ENCODE results near the gene FSIP1. TPM values are rescaled to one million over a fixed set of nuclear protein-coding genes. Genes with fewer than 3 reads are reported as not detected.

The FSIP1 gene
- total RNA-seq, 1 experiment from 2014 or later, result 1.3 TPM

DNA sequence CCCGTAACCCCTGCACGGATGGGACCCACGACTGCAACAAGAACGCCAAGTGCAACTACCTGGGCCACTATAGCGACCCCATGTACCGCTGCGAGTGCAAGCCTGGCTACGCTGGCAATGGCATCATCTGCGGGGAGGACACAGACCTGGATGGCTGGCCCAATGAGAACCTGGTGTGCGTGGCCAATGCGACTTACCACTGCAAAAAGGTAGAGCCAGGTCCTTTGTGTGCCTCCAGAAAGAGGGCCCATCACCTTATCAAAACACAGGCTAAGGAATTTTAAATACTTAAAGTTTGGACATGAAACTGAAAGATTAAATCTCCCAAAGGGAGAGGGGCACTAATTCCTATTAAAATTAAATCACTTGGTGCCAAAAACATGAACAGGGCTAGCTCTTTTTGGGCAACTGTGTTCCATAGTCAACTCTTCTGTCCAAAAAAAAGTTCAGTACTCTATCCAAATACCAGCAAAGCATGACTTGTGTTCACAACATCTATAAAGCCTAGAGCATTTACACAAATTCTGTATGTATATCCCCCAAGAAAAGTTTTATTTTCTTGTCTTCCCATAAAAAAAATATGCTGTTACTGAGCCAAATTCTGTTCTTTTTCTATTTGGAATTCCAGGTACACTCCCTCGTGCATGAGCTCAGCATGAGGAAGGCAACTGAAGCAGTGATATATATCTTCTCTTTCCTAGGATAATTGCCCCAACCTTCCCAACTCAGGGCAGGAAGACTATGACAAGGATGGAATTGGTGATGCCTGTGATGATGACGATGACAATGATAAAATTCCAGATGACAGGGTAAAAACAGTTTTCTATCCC, 192.6 kb downstream of the FSIP1 start:
- peaks cover 15% of the 10 kb centered on the region for H3K4me1 Mint-ChIP-seq (ENCODE audit: low read depth, unreplicated experiment)
- intact Hi-C loops (cut with micrococcal nuclease; ENCODE audit: unreplicated experiment), result loop anchor here (10.0 kb wide), 1 partner anchor 285 kb away; no protein-coding TSS in a partner anchor
- POLR2A ChIA-PET, result interaction anchor here (1.9 kb wide), 1 partner anchor 9 kb away, joined by 14 read pairs; the partner anchor contains the start of gene THBS1

GRCh38 chr15:39589193-39589814, 193.3 kb downstream of the FSIP1 start:
- DNase-seq, result no peak
- H3K27me3 Mint-ChIP-seq (ENCODE audit: insufficient read depth, unreplicated experiment), result no peaks in the 10 kb centered on the region
- no peaks in the 10 kb centered on the region for H3K9me3 Mint-ChIP-seq (ENCODE audit: unreplicated experiment)
- intact Hi-C loops (cut with micrococcal nuclease; ENCODE audit: unreplicated experiment), result loop anchor here (10.0 kb wide), 1 partner anchor 285 kb away; no protein-coding TSS in a partner anchor
- H3K4me1 ChIP-seq, result 0 out of 2 replicates have a peak, but pooled peaks cover 4% of the 10 kb centered on the region
- no peak overlapping the region for H3K4me3 ChIP-seq (ENCODE audit: low read depth, low read length)
- H3K4me1 Mint-ChIP-seq (ENCODE audit: low read depth, unreplicated experiment), result peaks cover 15% of the 10 kb centered on the region
- H3K36me3 Mint-ChIP-seq (ENCODE audit: insufficient read depth, unreplicated experiment), result peaks cover 100% of the 10 kb centered on the region
- no peaks in the 10 kb centered on the region for H3K9me3 ChIP-seq
- BruUV-seq (replicated peaks), result no TSS peak
- POLR2A ChIA-PET, result interaction anchor here (0.6 to 0.7 kb wide), 2 partner anchors 174 to 685 kb away, joined by 3 to 4 read pairs; no protein-coding TSS in a partner anchor
- CTCF ChIA-PET, result interaction anchor here (0.6 to 0.7 kb wide), 2 partner anchors 8 to 13 kb away, joined by 3 read pairs; partner anchors contain the start of gene THBS1
- peaks cover 9% of the 10 kb centered on the region for H3K36me3 ChIP-seq (ENCODE audit: control insufficient read depth, insufficient read depth, low read length)
- TF ChIP-seq, protein P1, sequence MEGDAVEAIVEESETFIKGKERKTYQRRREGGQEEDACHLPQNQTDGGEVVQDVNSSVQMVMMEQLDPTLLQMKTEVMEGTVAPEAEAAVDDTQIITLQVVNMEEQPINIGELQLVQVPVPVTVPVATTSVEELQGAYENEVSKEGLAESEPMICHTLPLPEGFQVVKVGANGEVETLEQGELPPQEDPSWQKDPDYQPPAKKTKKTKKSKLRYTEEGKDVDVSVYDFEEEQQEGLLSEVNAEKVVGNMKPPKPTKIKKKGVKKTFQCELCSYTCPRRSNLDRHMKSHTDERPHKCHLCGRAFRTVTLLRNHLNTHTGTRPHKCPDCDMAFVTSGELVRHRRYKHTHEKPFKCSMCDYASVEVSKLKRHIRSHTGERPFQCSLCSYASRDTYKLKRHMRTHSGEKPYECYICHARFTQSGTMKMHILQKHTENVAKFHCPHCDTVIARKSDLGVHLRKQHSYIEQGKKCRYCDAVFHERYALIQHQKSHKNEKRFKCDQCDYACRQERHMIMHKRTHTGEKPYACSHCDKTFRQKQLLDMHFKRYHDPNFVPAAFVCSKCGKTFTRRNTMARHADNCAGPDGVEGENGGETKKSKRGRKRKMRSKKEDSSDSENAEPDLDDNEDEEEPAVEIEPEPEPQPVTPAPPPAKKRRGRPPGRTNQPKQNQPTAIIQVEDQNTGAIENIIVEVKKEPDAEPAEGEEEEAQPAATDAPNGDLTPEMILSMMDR (IDR thresholded peaks at IDR 0.05; ENCODE audit: insufficient read depth in 1 of 2, low read depth in 1 of 2, low read length in 1 of 2, severe bottlenecking in 1 of 2, unreplicated experiment in 1 of 2), result no peak
- H3K27me3 ChIP-seq (replicated peaks; ENCODE audit: control insufficient read depth, insufficient read depth, low read length), result no peaks in the 10 kb centered on the region
- H3K4me3 Mint-ChIP-seq (ENCODE audit: unreplicated experiment), result no peak overlapping the region
- no peak overlapping the region for H3K27ac Mint-ChIP-seq (ENCODE audit: unreplicated experiment)

More for the DNA sequence above, 192.6 kb downstream of the FSIP1 start:
- H3K27ac Mint-ChIP-seq (ENCODE audit: unreplicated experiment), result no peak overlapping the region
- no peak overlapping the region for H3K4me3 Mint-ChIP-seq (ENCODE audit: unreplicated experiment)
- no peaks in the 10 kb centered on the region for H3K9me3 ChIP-seq
- H3K27me3 Mint-ChIP-seq (ENCODE audit: insufficient read depth, unreplicated experiment), result no peaks in the 10 kb centered on the region
- peaks cover 99% of the 10 kb centered on the region for H3K36me3 Mint-ChIP-seq (ENCODE audit: insufficient read depth, unreplicated experiment)
- H3K4me1 ChIP-seq, result 0 out of 2 replicates have a peak, but pooled peaks cover 4% of the 10 kb centered on the region
- no TSS peak for BruUV-seq (replicated peaks)
- H3K36me3 ChIP-seq (ENCODE audit: control insufficient read depth, insufficient read depth, low read length), result peaks cover 9% of the 10 kb centered on the region
- CTCF ChIA-PET, result interaction anchor here (0.6 to 0.7 kb wide), 2 partner anchors 9 to 12 kb away, joined by 3 read pairs; partner anchors contain the start of gene THBS1
- no peaks in the 10 kb centered on the region for H3K9me3 Mint-ChIP-seq (ENCODE audit: unreplicated experiment)
- H3K4me3 ChIP-seq (ENCODE audit: low read depth, low read length), result no peak overlapping the region
- H3K27me3 ChIP-seq (replicated peaks; ENCODE audit: control insufficient read depth, insufficient read depth, low read length), result no peaks in the 10 kb centered on the region
- no peak for DNase-seq
- TF ChIP-seq, protein P1 (IDR thresholded peaks at IDR 0.05; ENCODE audit: insufficient read depth in 1 of 2, low read depth in 1 of 2, low read length in 1 of 2, severe bottlenecking in 1 of 2, unreplicated experiment in 1 of 2), result no peak

- no TSS peak for BruUV-seq (replicated peaks)
- Mint-ChIP-seq H3K27ac (ENCODE audit: unreplicated experiment) (no peak overlapping the region), H3K36me3 (ENCODE audit: insufficient read depth, unreplicated experiment) (peaks cover 100% of the 10 kb centered on the region), H3K27me3 (ENCODE audit: insufficient read depth, unreplicated experiment) (no peaks in the 10 kb centered on the region), H3K9me3 (ENCODE audit: unreplicated experiment) (no peaks in the 10 kb centered on the region), H3K4me1 (ENCODE audit: low read depth, unreplicated experiment) (peaks cover 15% of the 10 kb centered on the region), H3K4me3 (ENCODE audit: unreplicated experiment) (no peak overlapping the region)
- Histone ChIP-seq H3K36me3 (ENCODE audit: control insufficient read depth, insufficient read depth, low read length) (peaks cover 9% of the 10 kb centered on the region), H3K4me3 (ENCODE audit: low read depth, low read length) (no peak overlapping the region), H3K9me3 (no peaks in the 10 kb centered on the region), H3K4me1 (peaks cover 4% of the 10 kb centered on the region; the same call in 1 of the 2 replicates), H3K27me3 (replicated peaks; ENCODE audit: control insufficient read depth, insufficient read depth, low read length) (no peaks in the 10 kb centered on the region)
- intact Hi-C loops (cut with micrococcal nuclease; ENCODE audit: unreplicated experiment), result loop anchor here (10.0 kb wide), 1 partner anchor 286 kb away; no protein-coding TSS in a partner anchor
- no peak for DNase-seq
- TF ChIP-seq, protein P1 (IDR thresholded peaks at IDR 0.05; ENCODE audit: insufficient read depth in 1 of 2, low read depth in 1 of 2, low read length in 1 of 2, severe bottlenecking in 1 of 2, unreplicated experiment in 1 of 2), result no peak
- POLR2A ChIA-PET, result interaction anchor here (0.6 to 0.7 kb wide), 2 partner anchors 174 to 685 kb away, joined by 3 to 4 read pairs; no protein-coding TSS in a partner anchor
- CTCF ChIA-PET, result no interaction called here
Measured at GRCh38 chr15:39588531-39589192, 194.0 kb downstream of the FSIP1 start.

Measured in Caco-2 (cell line).